MCF 10A (cell line): ENCODE results near the gene OTOA. TPM values are rescaled to one million over a fixed set of nuclear protein-coding genes. Genes with fewer than 3 reads are reported as not detected.
"Not testable (repeated sequence)": the region's sequence is repeated elsewhere in the genome, so short reads cannot be mapped to it uniquely, and the experiment has no call there.

Source experiments
- BruUV-seq: library from RNA; stranded (reverse); fragments of 400-500 nt; replicated peaks from 2 replicates; lab custom pipeline; 2021; lab: Mats Ljungman, UMichigan
- CTCF ChIA-PET: fragments of 300-600 bp; sonication (Branson Sonifier 250); formaldehyde crosslinking; extraction: SDS; loops from one replicate; lab custom pipeline; 2021; ENCODE audit warnings: antibody characterized with exemption, inconsistent platforms; lab: Yijun Ruan, JAX
- POLR2A ChIA-PET: fragments of 300-600, 350-650 bp; sonication (Branson Sonifier 250); formaldehyde crosslinking; extraction: SDS; loops from one replicate; lab custom pipeline; 2020; ENCODE audit warnings: antibody characterized with exemption, inconsistent platforms; lab: Yijun Ruan, JAX
- DNase-seq: peaks from one replicate; pipeline ENCODE4 v3.0.0-alpha.2; 2018; ENCODE audit not compliant: unreplicated experiment
- H3K27ac Mint-ChIP-seq: one replicate; pipeline ENCODE4 v1.8.0; 2022; ENCODE audit warnings: mild to moderate bottlenecking, low read depth, mixed read lengths; ENCODE audit not compliant: unreplicated experiment
- H3K27me3 Mint-ChIP-seq: one replicate; pipeline ENCODE4 v1.8.0; 2022; ENCODE audit warnings: mixed read lengths; ENCODE audit not compliant: insufficient read depth, unreplicated experiment
- H3K36me3 Mint-ChIP-seq: one replicate; pipeline ENCODE4 v1.8.0; 2022; ENCODE audit warnings: mild to moderate bottlenecking, moderate library complexity, mixed read lengths; ENCODE audit not compliant: insufficient read depth, unreplicated experiment
- H3K4me1 Mint-ChIP-seq: one replicate; pipeline ENCODE4 v1.8.0; 2022; ENCODE audit warnings: mixed read lengths; ENCODE audit not compliant: insufficient read depth, unreplicated experiment
- H3K4me3 Mint-ChIP-seq: one replicate; pipeline ENCODE4 v1.8.0; 2022; ENCODE audit warnings: mild to moderate bottlenecking, moderate library complexity, mixed read lengths; ENCODE audit not compliant: unreplicated experiment
- H3K9me3 Mint-ChIP-seq: one replicate; pipeline ENCODE4 v1.8.0; 2022; ENCODE audit warnings: mixed read lengths; ENCODE audit not compliant: unreplicated experiment
- CTCF ChIP-seq: fragments of 200-600 bp; IDR thresholded peaks from one replicate; pipeline ENCODE4 v1.8.0; 2022; ENCODE audit warnings: antibody characterized with exemption, mild to moderate bottlenecking; ENCODE audit not compliant: unreplicated experiment
- intact Hi-C: fragments of 100-400 bp; cut with micrococcal nuclease; formaldehyde crosslinking; loops from 2 replicates; pipeline ENCODE4 v1.14.1; 2022
- total RNA-seq: library from RNA; stranded (reverse); gene quantifications from 2 replicates; pipeline ENCODE4 v1.2.3, GENCODE V29; 2022

OTOA gene
- total RNA-seq, 1 experiment from 2014 or later, result 0.12 TPM

GRCh38 chr16:21626659-21627277 is 37.0 kb upstream of the OTOA start:
- intact Hi-C loops, result loop anchor here (1.0 kb wide), 1 partner anchor 27 kb away; the partner anchor contains the start of gene METTL9
- no peak for TF ChIP-seq CTCF
- H3K27ac Mint-ChIP-seq, result peak overlapping the region; percentile 70
- peaks cover 11% of the 10 kb centered on the region for H3K4me1 Mint-ChIP-seq
- no peaks in the 10 kb centered on the region for H3K27me3 Mint-ChIP-seq
- no peak overlapping the region for H3K4me3 Mint-ChIP-seq
- CTCF ChIA-PET, result interaction anchor here (0.6 to 1.0 kb wide), 3 partner anchors 14 to 1694 kb away, joined by 3 read pairs; no protein-coding TSS in a partner anchor
- BruUV-seq, result no TSS peak
- peak; percentile 90 for DNase-seq
- peaks cover 31% of the 10 kb centered on the region for H3K36me3 Mint-ChIP-seq
- POLR2A ChIA-PET, result interaction anchor here (0.7 to 3.4 kb wide), 7 partner anchors 9 to 106 kb away, joined by 3 to 18 read pairs (median 4); no protein-coding TSS in a partner anchor
- no peaks in the 10 kb centered on the region for H3K9me3 Mint-ChIP-seq

GRCh38 chr16:21628121-21628726 is 35.5 kb upstream of the OTOA start:
- POLR2A ChIA-PET, result interaction anchor here (1.0 to 3.4 kb wide), 4 partner anchors 14 to 29 kb away, joined by 3 to 18 read pairs (median 5); partner anchors contain the start of gene METTL9
- intact Hi-C loops, result no loop called here
- BruUV-seq, result no TSS peak
- Mint-ChIP-seq H3K9me3 (no peaks in the 10 kb centered on the region), H3K4me3 (no peak overlapping the region), H3K27me3 (no peaks in the 10 kb centered on the region), H3K4me1 (peaks cover 11% of the 10 kb centered on the region), H3K27ac (no peak overlapping the region), H3K36me3 (peaks cover 31% of the 10 kb centered on the region)
- TF ChIP-seq CTCF, result no peak
- DNase-seq, result no peak
- CTCF ChIA-PET, result interaction anchor here (0.9 kb wide), 1 partner anchor 29 kb away, joined by 6 read pairs; no protein-coding TSS in a partner anchor

GRCh38 chr16:21628772-21629171 is 35.0 kb upstream of the OTOA start:
- peaks cover 11% of the 10 kb centered on the region for H3K4me1 Mint-ChIP-seq
- DNase-seq, result no peak
- no peak overlapping the region for H3K4me3 Mint-ChIP-seq
- no peaks in the 10 kb centered on the region for H3K27me3 Mint-ChIP-seq
- no TSS peak for BruUV-seq
- CTCF ChIA-PET, result interaction anchor here (1.7 kb wide), 1 partner anchor 11 kb away, joined by 9 read pairs; no protein-coding TSS in a partner anchor
- no peak for TF ChIP-seq CTCF
- no peaks in the 10 kb centered on the region for H3K9me3 Mint-ChIP-seq
- peaks cover 31% of the 10 kb centered on the region for H3K36me3 Mint-ChIP-seq
- POLR2A ChIA-PET, result interaction anchor here (1.0 to 3.4 kb wide), 4 partner anchors 15 to 30 kb away, joined by 3 to 18 read pairs (median 5); partner anchors contain the start of gene METTL9
- intact Hi-C loops, result no loop called here
- H3K27ac Mint-ChIP-seq, result no peak overlapping the region

- H3K27ac Mint-ChIP-seq, result not testable (repeated sequence)
- CTCF ChIA-PET, result interaction anchor here (0.7 to 2.1 kb wide), 5 partner anchors 10 to 325 kb away, joined by 3 to 9 read pairs (median 6); no protein-coding TSS in a partner anchor
These were observed 33.9 kb upstream of the OTOA start for GRCh38 chr16:21629616-21630539.

GRCh38 chr16:21630866-21631265 is 32.9 kb upstream of the OTOA start:
- BruUV-seq, intact Hi-C loops, H3K27me3 Mint-ChIP-seq, H3K9me3 Mint-ChIP-seq, POLR2A ChIA-PET, H3K4me3 Mint-ChIP-seq, H3K27ac Mint-ChIP-seq, DNase-seq: not testable (repeated sequence)
- CTCF ChIA-PET, result interaction anchor here (0.7 to 2.1 kb wide), 3 partner anchors 19 to 324 kb away, joined by 3 to 7 read pairs (median 6); no protein-coding TSS in a partner anchor
- Mint-ChIP-seq H3K36me3 (peaks cover 23% of the 10 kb centered on the region), H3K4me1 (peaks cover 11% of the 10 kb centered on the region)

More at GRCh38 chr16:21629616-21630539, 33.9 kb upstream of the OTOA start:
- Mint-ChIP-seq H3K4me1 (peaks cover 11% of the 10 kb centered on the region), H3K36me3 (peaks cover 24% of the 10 kb centered on the region)
- intact Hi-C loops, H3K4me3 Mint-ChIP-seq, H3K9me3 Mint-ChIP-seq, DNase-seq, BruUV-seq, H3K27me3 Mint-ChIP-seq: not testable (repeated sequence)
- POLR2A ChIA-PET, result interaction anchor here (1.3 kb wide), 1 partner anchor 8 kb away, joined by 3 read pairs; no protein-coding TSS in a partner anchor

- peaks cover 18% of the 10 kb centered on the region for H3K36me3 Mint-ChIP-seq
These were observed 32.4 kb upstream of the OTOA start for GRCh38 chr16:21631376-21631775.

More at GRCh38 chr16:21631376-21631775, 32.4 kb upstream of the OTOA start:
- H3K4me3 Mint-ChIP-seq, H3K9me3 Mint-ChIP-seq, H3K27me3 Mint-ChIP-seq, intact Hi-C loops, DNase-seq, CTCF ChIA-PET, H3K4me1 Mint-ChIP-seq, POLR2A ChIA-PET, BruUV-seq: not testable (repeated sequence)
- peak overlapping the region; percentile 5 for H3K27ac Mint-ChIP-seq
